GM18867 (cell line): ENCODE results near the gene ABHD17B.

Experiments
- ATAC-seq: cut with Tn5 transposase; IDR thresholded peaks from one replicate; pipeline ENCODE4 v1.9.1; 2021; ENCODE audit warnings: mild to moderate bottlenecking, moderate library complexity; ENCODE audit not compliant: unreplicated experiment

Gene ABHD17B

GRCh38 chr9:71879644-71880174 is 31.3 kb downstream of the ABHD17B start:
- ATAC-seq, result no peak

GRCh38 chr9:71878327-71879274 is 32.4 kb downstream of the ABHD17B start:
- ATAC-seq, result no peak

- ATAC-seq, result no peak
Observed at GRCh38 chr9:71876829-71877228, 34.2 kb downstream of the ABHD17B start.

GRCh38 chr9:71876106-71876505 is 34.9 kb downstream of the ABHD17B start:
- no peak for ATAC-seq

- ATAC-seq, result no peak
Observed at GRCh38 chr9:71875345-71875744, 35.6 kb downstream of the ABHD17B start.

- ATAC-seq, result no peak
Observed at GRCh38 chr9:71863631-71864030, 47.4 kb downstream of the ABHD17B start.

- no peak for ATAC-seq
Observed at GRCh38 chr9:71861618-71862017, 49.4 kb downstream of the ABHD17B start.

GRCh38 chr9:71859939-71860338 is 51.1 kb downstream of the ABHD17B start:
- no peak for ATAC-seq

- peak; percentile 67 for ATAC-seq
Observed at GRCh38 chr9:71858812-71859211, 52.2 kb downstream of the ABHD17B start.

- no peak for ATAC-seq
Observed at GRCh38 chr9:71858102-71858798, 52.7 kb downstream of the ABHD17B start.

- no peak for ATAC-seq
Observed at GRCh38 chr9:71857159-71857558, 53.8 kb downstream of the ABHD17B start.

- no peak for ATAC-seq
Observed at GRCh38 chr9:71854811-71855210, 56.2 kb downstream of the ABHD17B start.

- no peak for ATAC-seq
Observed at GRCh38 chr9:71853084-71853483, 57.9 kb downstream of the ABHD17B start.

- ATAC-seq, result no peak
Observed at GRCh38 chr9:71850996-71851395, 60.0 kb downstream of the ABHD17B start.

GRCh38 chr9:71847892-71848291 is 63.1 kb downstream of the ABHD17B start:
- no peak for ATAC-seq

- no peak for ATAC-seq
Observed at GRCh38 chr9:71844808-71845207, 66.2 kb downstream of the ABHD17B start.

GRCh38 chr9:71839668-71840067 is 71.3 kb downstream of the ABHD17B start:
- no peak for ATAC-seq

GRCh38 chr9:71835596-71835995 is 75.4 kb downstream of the ABHD17B start:
- ATAC-seq, result no peak

GRCh38 chr9:71830929-71831328 is 80.1 kb downstream of the ABHD17B start:
- ATAC-seq, result no peak

GRCh38 chr9:71830153-71830552 is 80.8 kb downstream of the ABHD17B start:
- no peak for ATAC-seq

GRCh38 chr9:71826279-71826678 is 84.7 kb downstream of the ABHD17B start:
- no peak for ATAC-seq

- ATAC-seq, result no peak
Observed at GRCh38 chr9:71824257-71824656, 86.7 kb downstream of the ABHD17B start.
